HTERT RPE-1 (cell line): Measurements from ENCODE around the gene PLEKHF1.
"Not testable (repeated sequence)": the region's sequence is repeated elsewhere in the genome, so short reads cannot be mapped to it uniquely, and the experiment has no call there.

Source experiments
- in situ Hi-C: fragments of 300-500 bp; cut with MboI; formaldehyde crosslinking; loops from 4 replicates; pipeline ENCODE4 v1.14.3; 2020; ENCODE audit warnings: low sequenced_read_pairs

Gene PLEKHF1

GRCh38 chr19:29697523-29698261 lies 32.4 kb downstream of the PLEKHF1 start:
- in situ Hi-C loops, result no loop called here

GRCh38 chr19:29699861-29700260 lies 34.6 kb downstream of the PLEKHF1 start:
- in situ Hi-C loops, result no loop called here

- in situ Hi-C loops, result no loop called here
Measured at GRCh38 chr19:29700498-29700897, 35.2 kb downstream of the PLEKHF1 start.

GRCh38 chr19:29702161-29702962 lies 37.1 kb downstream of the PLEKHF1 start:
- in situ Hi-C loops, result no loop called here

GRCh38 chr19:29702963-29703320 lies 37.7 kb downstream of the PLEKHF1 start:
- in situ Hi-C loops, result no loop called here

GRCh38 chr19:29704562-29705558 lies 39.6 kb downstream of the PLEKHF1 start:
- in situ Hi-C loops, result no loop called here

GRCh38 chr19:29705706-29706105 lies 40.4 kb downstream of the PLEKHF1 start:
- in situ Hi-C loops, result no loop called here

- in situ Hi-C loops, result no loop called here
Measured at GRCh38 chr19:29706635-29707034, 41.4 kb downstream of the PLEKHF1 start.

GRCh38 chr19:29708554-29709439 lies 43.5 kb downstream of the PLEKHF1 start:
- in situ Hi-C loops, result no loop called here

GRCh38 chr19:29709440-29709798 lies 44.2 kb downstream of the PLEKHF1 start:
- in situ Hi-C loops, result not testable (repeated sequence)

GRCh38 chr19:29711584-29712132 lies 46.4 kb downstream of the PLEKHF1 start:
- in situ Hi-C loops, result no loop called here

- in situ Hi-C loops, result no loop called here
Measured at GRCh38 chr19:29712744-29713516, 47.7 kb downstream of the PLEKHF1 start.

GRCh38 chr19:29714371-29714952 lies 49.2 kb downstream of the PLEKHF1 start:
- in situ Hi-C loops, result no loop called here

- in situ Hi-C loops, result no loop called here
Measured at GRCh38 chr19:29714953-29715700, 49.9 kb downstream of the PLEKHF1 start, which contains the start of gene C19orf12. Gene C19orf12 (minus strand): TSS chr19:29715261. CDS start chr19:29708413, 6,848 bp downstream.

- in situ Hi-C loops, result no loop called here
Measured at GRCh38 chr19:29715701-29716581, 50.7 kb downstream of the PLEKHF1 start.

GRCh38 chr19:29717051-29717450 lies 51.8 kb downstream of the PLEKHF1 start:
- in situ Hi-C loops, result no loop called here

GRCh38 chr19:29724102-29724641 lies 58.9 kb downstream of the PLEKHF1 start:
- in situ Hi-C loops, result no loop called here
